Hepatocyte (in vitro differentiated cells): Measurements from ENCODE around the gene STMP1. TPM values are rescaled to one million over a fixed set of nuclear protein-coding genes. Genes with fewer than 3 reads are reported as not detected.

Source experiments
- DNase-seq: peaks from one replicate; pipeline ENCODE4 v3.0.0-alpha.2; 2016; ENCODE audit warnings: low spot score
- H2AFZ ChIP-seq: fragments of 200-600 bp; sonication (generic); 2 replicates; pipeline ENCODE4 v1.6.0; 2016; ENCODE audit warnings: antibody characterized with exemption, mild to moderate bottlenecking
- H3K27ac ChIP-seq: fragments of 200-600 bp; sonication (generic); 2 replicates; pipeline ENCODE4 v1.5.1; 2016; ENCODE audit warnings: mild to moderate bottlenecking
- H3K27me3 ChIP-seq: fragments of 200-600 bp; sonication (generic); 2 replicates; pipeline ENCODE4 v1.6.1; 2016
- H3K36me3 ChIP-seq: fragments of 200-600 bp; sonication (generic); replicated peaks from 2 replicates; pipeline ENCODE4 v1.5.1; 2016; ENCODE audit warnings: low read depth; ENCODE audit not compliant: insufficient read depth
- H3K4me1 ChIP-seq: fragments of 200-600 bp; sonication (generic); 2 replicates; pipeline ENCODE4 v1.5.1; 2016; ENCODE audit warnings: mild to moderate bottlenecking, moderate library complexity; ENCODE audit not compliant: insufficient read depth
- H3K4me2 ChIP-seq: fragments of 200-600 bp; sonication (generic); 2 replicates; pipeline ENCODE4 v1.6.0; 2016
- H3K4me3 ChIP-seq: fragments of 200-600 bp; sonication (generic); 2 replicates; pipeline ENCODE4 v1.5.1; 2016; ENCODE audit warnings: mild to moderate bottlenecking
- H3K79me2 ChIP-seq: fragments of 200-600 bp; sonication (generic); 2 replicates; pipeline ENCODE4 v1.6.0; 2017; ENCODE audit warnings: mild to moderate bottlenecking
- H3K9me2 ChIP-seq: fragments of 200-600 bp; sonication (generic); replicated peaks from 2 replicates; pipeline ENCODE4 v1.6.0; 2017; ENCODE audit warnings: mild to moderate bottlenecking; ENCODE audit not compliant: insufficient read depth
- H3K9me3 ChIP-seq: fragments of 200-600 bp; sonication (generic); 2 replicates; pipeline ENCODE4 v1.5.1; 2016; ENCODE audit warnings: low read depth, mild to moderate bottlenecking
- H4K20me1 ChIP-seq: fragments of 200-600 bp; sonication (generic); 2 replicates; pipeline ENCODE4 v1.6.0; 2016; ENCODE audit warnings: mild to moderate bottlenecking; ENCODE audit not compliant: insufficient read depth, poor library complexity, severe bottlenecking
- CTCF ChIP-seq: fragments of 200-600 bp; sonication (generic); IDR thresholded peaks from 2 replicates; pipeline ENCODE4 v1.5.1; 2016; ENCODE audit warnings: antibody characterized with exemption, mild to moderate bottlenecking; ENCODE audit not compliant: poor library complexity
- EZH2 ChIP-seq: fragments of 200-600 bp; sonication (generic); IDR thresholded peaks from 2 replicates; pipeline ENCODE4 v1.6.1; 2016; ENCODE audit warnings: antibody characterized with exemption, mild to moderate bottlenecking, borderline replicate concordance
- EZH2phosphoT487 ChIP-seq: fragments of 200-600 bp; sonication (generic); IDR thresholded peaks from one replicate; pipeline ENCODE4 v1.6.1; 2018; ENCODE audit warnings: antibody characterized with exemption, mild to moderate bottlenecking, low read depth, moderate library complexity; ENCODE audit not compliant: unreplicated experiment, severe bottlenecking
- WGBS: methylation state at CpG from one replicate; pipeline ENCODE4 v1.1.6; 2016; ENCODE audit warnings: low lambda C conversion rate; ENCODE audit errors: missing lambda C conversion rate; 5-methylcytosine and 5-hydroxymethylcytosine counted together
- polyA plus RNA-seq: library from polyadenylated mRNA; unstranded; fragments of >200 nt; fragmentation: Nextera tagmentation; extraction: Ambion mirVana; gene quantifications from 2 replicates; pipeline ENCODE4 v1.2.1, GENCODE V29; 2016
- total RNA-seq: library from RNA; depleted of rRNA; stranded (reverse); fragments of >200 nt; gene quantifications from 2 replicates; pipeline ENCODE4 v1.2.3, GENCODE V29; 2014

Gene STMP1
- total and polyA plus RNA-seq, 2 experiments from 2014 or later, result 28.1 to 73.6 TPM

GRCh38 chr7:135673360-135673706 is 11.0 kb downstream of the STMP1 start:
- H3K79me2 ChIP-seq, result peaks cover 60% of the 10 kb centered on the region
- TF ChIP-seq EZH2 (no peak), EZH2phosphoT487 (no peak), CTCF (no peak)
- no peaks in the 10 kb centered on the region for H3K9me3 ChIP-seq
- WGBS, result 72% methylated on average over 6 of the region's 6 CpGs
- H3K27ac ChIP-seq, result peak overlapping the region; percentile 3
- peaks cover 5% of the 10 kb centered on the region for H4K20me1 ChIP-seq
- H2AFZ ChIP-seq, result no peak overlapping the region
- no peak overlapping the region for H3K4me2 ChIP-seq
- no peaks in the 10 kb centered on the region for H3K36me3 ChIP-seq
- DNase-seq, result no peak
- no peaks in the 10 kb centered on the region for H3K27me3 ChIP-seq
- H3K9me2 ChIP-seq, result no peaks in the 10 kb centered on the region
- H3K4me3 ChIP-seq, result no peak overlapping the region
- H3K4me1 ChIP-seq, result no peaks in the 10 kb centered on the region

- Histone ChIP-seq H3K9me3 (no peaks in the 10 kb centered on the region), H3K4me2 (no peak overlapping the region), H3K79me2 (peaks cover 17% of the 10 kb centered on the region), H3K4me1 (no peaks in the 10 kb centered on the region), H3K27ac (no peak overlapping the region), H4K20me1 (no peaks in the 10 kb centered on the region), H3K9me2 (no peaks in the 10 kb centered on the region), H3K27me3 (no peaks in the 10 kb centered on the region), H3K4me3 (no peak overlapping the region), H3K36me3 (no peaks in the 10 kb centered on the region), H2AFZ (no peak overlapping the region)
- 84% methylated on average over 4 of the region's 4 CpGs for WGBS
- no peak for TF ChIP-seq CTCF
- TF ChIP-seq EZH2phosphoT487, result no peak
- TF ChIP-seq EZH2, result no peak
- DNase-seq, result no peak
Measured at GRCh38 chr7:135678612-135679575, 16.6 kb downstream of the STMP1 start.

GRCh38 chr7:135681762-135682161 is 19.4 kb downstream of the STMP1 start:
- Histone ChIP-seq H3K27me3 (no peaks in the 10 kb centered on the region), H3K36me3 (no peaks in the 10 kb centered on the region), H3K9me3 (no peaks in the 10 kb centered on the region), H4K20me1 (no peaks in the 10 kb centered on the region), H3K79me2 (peaks cover 7% of the 10 kb centered on the region), H3K4me2 (no peak overlapping the region), H2AFZ (no peak overlapping the region), H3K4me1 (no peaks in the 10 kb centered on the region), H3K4me3 (no peak overlapping the region), H3K9me2 (no peaks in the 10 kb centered on the region), H3K27ac (no peak overlapping the region)
- DNase-seq, result no peak
- WGBS, result 76% methylated on average over 5 of the region's 5 CpGs
- TF ChIP-seq CTCF (no peak), EZH2 (no peak), EZH2phosphoT487 (no peak)
